CD8-positive, alpha-beta memory T cell (primary cell): ENCODE data around the gene DGKD. TPM values are rescaled to one million over a fixed set of nuclear protein-coding genes. Genes with fewer than 3 reads are reported as not detected.

Experiments used
- CTCF ChIA-PET: fragments of 350-600 bp; sonication (Branson Sonifier 250); formaldehyde crosslinking; loops from one replicate; lab custom pipeline; 2021; ENCODE audit warnings: antibody characterized with exemption; lab: Charles Lee
- POLR2A ChIA-PET: fragments of 350-600 bp; sonication (Branson Sonifier 250); formaldehyde crosslinking; loops from one replicate; lab custom pipeline; 2021; ENCODE audit warnings: antibody characterized with exemption; lab: Charles Lee
- DNase-seq, 5 donors: peaks; one replicate each; pipeline versions ENCODE4 v3.0.0 to v3.0.0-alpha.2; 2020 to 2022; ENCODE audit warnings: mixed read lengths in 1 of 5
- H3K27ac ChIP-seq: one replicate; pipeline ENCODE4 v1.7.0; 2013; ENCODE audit warnings: low read depth, mild to moderate bottlenecking, low read length, moderate library complexity
- H3K27me3 ChIP-seq: 2 replicates; pipeline ENCODE4 v1.7.0; 2013; ENCODE audit warnings: low read length, mild to moderate bottlenecking; ENCODE audit not compliant: insufficient read depth, poor library complexity, severe bottlenecking
- H3K36me3 ChIP-seq: 2 replicates; pipeline ENCODE4 v1.7.0; 2013; ENCODE audit warnings: mild to moderate bottlenecking, low read length, moderate library complexity; ENCODE audit not compliant: insufficient read depth
- H3K4me1 ChIP-seq: 2 replicates; pipeline ENCODE4 v1.7.0; 2013; ENCODE audit warnings: mild to moderate bottlenecking, low read length, moderate library complexity; ENCODE audit not compliant: insufficient read depth
- H3K4me3 ChIP-seq: 2 replicates; pipeline ENCODE4 v1.7.0; 2013; ENCODE audit warnings: mild to moderate bottlenecking, low read length
- H3K9me3 ChIP-seq: 2 replicates; pipeline ENCODE4 v1.7.0; 2013; ENCODE audit warnings: mild to moderate bottlenecking, low read length
- H3K27ac Mint-ChIP-seq, 8 donors: one replicate each; pipeline ENCODE4 v1.8.0; 2020 to 2021; ENCODE audit warnings: mixed read lengths in 8 of 8, mild to moderate bottlenecking in 6 of 8, inconsistent platforms in 3 of 8, moderate library complexity in 3 of 8
- H3K27me3 Mint-ChIP-seq, 2 donors: one replicate each; pipeline ENCODE4 v1.8.0; 2020 to 2021; ENCODE audit warnings: mixed read lengths in 2 of 2, mild to moderate bottlenecking in 1 of 2, moderate library complexity in 1 of 2
- H3K36me3 Mint-ChIP-seq, 3 donors: one replicate each; pipeline ENCODE4 v1.8.0; 2020 to 2021; ENCODE audit warnings: mixed read lengths in 3 of 3, inconsistent platforms in 1 of 3, mild to moderate bottlenecking in 1 of 3
- H3K4me1 Mint-ChIP-seq, 3 donors: one replicate each; pipeline ENCODE4 v1.8.0; 2020 to 2021; ENCODE audit warnings: mixed read lengths in 3 of 3, inconsistent platforms in 1 of 3, mild to moderate bottlenecking in 1 of 3
- H3K4me3 Mint-ChIP-seq, 7 donors: one replicate each; pipeline ENCODE4 v1.8.0; 2020 to 2021; ENCODE audit warnings: mixed read lengths in 7 of 7, mild to moderate bottlenecking in 6 of 7, moderate library complexity in 4 of 7, inconsistent platforms in 2 of 7
- H3K9me3 Mint-ChIP-seq, 5 donors: one replicate each; pipeline ENCODE4 v1.8.0; 2020 to 2022; ENCODE audit warnings: mixed read lengths in 5 of 5, mild to moderate bottlenecking in 3 of 5, moderate library complexity in 2 of 5, inconsistent platforms in 1 of 5
- polyA plus RNA-seq: library from polyadenylated mRNA; unstranded; fragments of 300-500 nt; fragmentation: Illumina TruSeq; gene quantifications from one replicate; pipeline ENCODE4 v1.2.3, GENCODE V29; 2021
- total RNA-seq, 2 experiments: library from RNA; stranded (reverse); gene quantifications; one replicate each; pipeline ENCODE4 v1.2.3, GENCODE V29; 2021

DGKD gene
- total and polyA plus RNA-seq, 3 experiments from 2014 or later, result 32.6 to 61.9 (median 54.2) TPM

DNA sequence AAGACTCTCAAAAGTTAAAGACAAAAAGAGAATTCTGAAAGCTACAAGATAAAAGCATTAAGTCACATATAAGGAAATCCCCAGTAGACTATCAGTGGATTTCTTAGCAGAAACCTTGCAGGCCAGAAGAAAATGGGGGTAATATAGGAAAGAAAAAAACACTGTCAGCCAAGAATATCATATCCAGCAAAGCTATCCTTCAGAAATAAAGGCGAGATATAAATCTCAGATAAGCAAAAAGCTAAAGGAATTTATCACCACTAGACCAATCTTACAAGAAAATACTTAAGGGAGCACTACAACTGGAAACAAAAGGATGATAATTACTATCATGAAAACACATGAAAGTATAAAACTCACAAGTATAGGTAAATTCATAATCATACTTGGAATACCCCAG is 149.2 kb downstream of the DGKD start:
- no peaks in the 10 kb centered on the region for H3K4me1 Mint-ChIP-seq
- no peak overlapping the region for H3K4me3 Mint-ChIP-seq
- H3K36me3 Mint-ChIP-seq, result peaks cover 34 to 52% (median 42%) of the 10 kb centered on the region in 3 donors
- Histone ChIP-seq H3K27ac (no peak overlapping the region), H3K4me1 (no peaks in the 10 kb centered on the region), H3K36me3 (peaks cover 4% of the 10 kb centered on the region), H3K9me3 (peaks cover 10% of the 10 kb centered on the region), H3K27me3 (no peaks in the 10 kb centered on the region), H3K4me3 (no peak overlapping the region)
- CTCF ChIA-PET, result no interaction called here
- peaks cover 19 to 29% (median 23%) of the 10 kb centered on the region in 5 donors for H3K9me3 Mint-ChIP-seq
- POLR2A ChIA-PET, result no interaction called here
- H3K27me3 Mint-ChIP-seq, result peaks cover 0 to 3% of the 10 kb centered on the region in 2 donors
- DNase-seq, result no peak
- H3K27ac Mint-ChIP-seq, result no peak overlapping the region

DNA sequence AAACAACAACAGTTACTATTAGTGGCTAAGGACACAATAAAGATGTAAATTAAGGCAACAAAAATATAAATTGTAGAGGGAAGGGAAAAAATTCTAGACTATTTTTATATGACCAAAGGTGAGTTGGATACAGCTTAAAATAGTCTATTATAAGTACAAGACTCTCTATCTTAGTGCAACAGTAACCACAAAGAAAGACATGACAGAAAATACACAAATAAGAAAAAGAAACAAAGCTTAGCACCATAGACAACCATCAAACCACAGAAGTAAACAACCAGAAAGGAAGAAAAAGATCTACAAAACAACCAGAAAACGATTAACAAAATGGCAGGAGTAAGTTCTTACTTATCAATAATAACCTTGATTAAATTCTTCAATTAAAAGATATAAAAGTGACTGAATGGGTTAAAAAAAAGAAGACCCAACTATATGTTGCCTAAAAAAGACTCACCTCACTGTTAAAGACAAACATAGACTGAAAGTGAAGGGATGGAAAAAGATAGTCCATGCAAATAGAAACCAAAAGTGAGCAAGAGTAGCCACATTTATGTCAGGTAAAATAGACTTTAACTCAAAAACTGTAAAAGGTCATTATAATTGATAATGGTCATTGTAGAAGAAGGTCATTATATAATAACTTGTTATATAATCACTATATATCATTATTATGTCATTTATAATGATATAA is 149.8 kb downstream of the DGKD start:
- DNase-seq, result no peak
- peaks cover 19 to 29% (median 23%) of the 10 kb centered on the region in 5 donors for H3K9me3 Mint-ChIP-seq
- no peak overlapping the region for H3K4me3 Mint-ChIP-seq
- peaks cover 10% of the 10 kb centered on the region for H3K9me3 ChIP-seq
- no peaks in the 10 kb centered on the region for H3K4me1 Mint-ChIP-seq
- H3K36me3 ChIP-seq, result peaks cover 4% of the 10 kb centered on the region
- no peak overlapping the region for H3K27ac Mint-ChIP-seq
- POLR2A ChIA-PET, result no interaction called here
- peaks cover 0 to 3% of the 10 kb centered on the region in 2 donors for H3K27me3 Mint-ChIP-seq
- H3K4me1 ChIP-seq, result no peaks in the 10 kb centered on the region
- H3K4me3 ChIP-seq, result no peak overlapping the region
- H3K27ac ChIP-seq, result no peak overlapping the region
- peaks cover 34 to 52% (median 41%) of the 10 kb centered on the region in 3 donors for H3K36me3 Mint-ChIP-seq
- CTCF ChIA-PET, result no interaction called here
- H3K27me3 ChIP-seq, result no peaks in the 10 kb centered on the region

DNA sequence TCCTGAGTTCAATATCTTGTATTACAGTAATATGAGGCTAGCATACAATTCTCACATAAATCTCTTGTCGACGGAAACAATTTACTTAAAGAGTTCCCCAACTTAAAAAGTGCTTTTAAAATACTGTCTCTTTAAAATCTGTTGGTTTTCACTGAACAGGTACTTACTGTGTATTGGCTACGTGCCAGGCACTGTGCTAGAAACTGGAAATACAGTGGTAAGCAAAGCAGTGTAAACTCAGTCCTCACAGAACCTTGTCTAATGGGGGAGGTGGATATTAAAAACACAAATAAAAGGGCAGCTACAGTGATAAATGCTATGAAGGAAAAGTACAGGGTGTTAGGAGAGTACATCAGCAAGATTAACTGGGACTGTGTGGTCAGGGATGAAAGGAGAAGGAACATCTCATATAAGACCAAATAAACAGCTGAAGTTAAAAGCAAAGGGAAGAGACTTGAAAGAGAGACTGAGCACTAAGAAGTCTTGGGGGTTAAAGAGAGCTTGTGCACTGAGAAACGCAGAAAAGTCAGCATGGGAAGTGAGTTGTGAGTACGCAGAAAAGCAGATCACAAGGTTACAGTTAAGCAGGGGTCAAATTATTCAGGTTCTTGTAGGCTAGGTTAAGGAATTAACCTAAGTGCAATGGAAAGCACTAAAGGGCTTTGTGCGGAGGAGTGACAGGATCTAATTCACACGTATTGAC is 159.8 kb downstream of the DGKD start:
- ChIA-PET CTCF (no interaction called here), POLR2A (no interaction called here)
- Histone ChIP-seq H3K36me3 (no peaks in the 10 kb centered on the region), H3K4me1 (no peaks in the 10 kb centered on the region), H3K27me3 (no peaks in the 10 kb centered on the region), H3K9me3 (no peaks in the 10 kb centered on the region), H3K27ac (no peak overlapping the region), H3K4me3 (no peak overlapping the region)
- H3K9me3 Mint-ChIP-seq, result no peaks in the 10 kb centered on the region
- H3K4me1 Mint-ChIP-seq, result no peaks in the 10 kb centered on the region
- no peak overlapping the region for H3K4me3 Mint-ChIP-seq
- peaks cover 0 to 3% of the 10 kb centered on the region in 2 donors for H3K27me3 Mint-ChIP-seq
- peaks cover 3 to 8% (median 7%) of the 10 kb centered on the region in 3 donors for H3K36me3 Mint-ChIP-seq
- H3K27ac Mint-ChIP-seq, result no peak overlapping the region
- DNase-seq, result no peak

DNA sequence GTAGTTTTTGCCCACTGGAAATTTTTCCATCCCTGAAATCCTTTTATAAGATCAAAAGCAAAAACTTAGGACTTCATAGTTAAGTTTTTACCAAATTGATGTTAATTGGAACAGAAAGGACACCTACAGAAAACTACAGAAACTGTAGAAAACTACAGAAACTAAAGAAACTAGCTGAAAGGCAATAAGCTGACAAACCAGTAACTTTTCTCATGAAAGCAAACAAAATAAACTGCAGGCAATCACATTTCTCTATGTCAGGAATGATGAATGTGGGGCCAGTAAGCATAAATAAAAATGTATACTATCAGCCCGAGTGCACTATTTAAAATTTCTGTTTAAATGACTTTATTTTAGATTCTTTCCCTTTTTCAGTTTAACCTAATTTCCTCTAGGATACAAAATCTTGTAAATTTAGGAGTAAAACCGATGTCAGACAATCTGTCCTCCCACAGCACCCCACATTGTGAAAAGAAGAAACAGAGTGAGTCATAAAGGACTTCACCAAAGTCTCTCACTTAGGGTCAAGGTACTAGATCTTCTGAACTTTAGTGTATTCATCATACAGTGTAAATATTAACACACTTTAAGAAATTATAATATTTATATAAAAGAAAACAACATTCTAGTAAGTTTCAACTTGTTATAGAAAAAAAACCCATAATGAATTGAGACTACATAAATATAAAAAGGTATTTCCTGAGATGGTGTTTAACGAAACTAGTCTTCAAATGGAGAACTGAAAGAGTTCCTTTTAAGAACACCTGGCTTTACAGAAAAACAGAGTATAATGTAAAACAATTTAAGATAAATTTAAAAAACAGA is 165.7 kb downstream of the DGKD start:
- no peak overlapping the region for H3K27ac ChIP-seq
- H3K36me3 ChIP-seq, result no peaks in the 10 kb centered on the region
- no peaks in the 10 kb centered on the region for H3K4me1 ChIP-seq
- H3K36me3 Mint-ChIP-seq, result peaks cover 3 to 34% (median 24%) of the 10 kb centered on the region in 3 donors
- CTCF ChIA-PET, result no interaction called here
- no peak overlapping the region for H3K27ac Mint-ChIP-seq
- no peaks in the 10 kb centered on the region for H3K9me3 Mint-ChIP-seq
- no peaks in the 10 kb centered on the region for H3K9me3 ChIP-seq
- H3K27me3 ChIP-seq, result no peaks in the 10 kb centered on the region
- DNase-seq, result no peak
- H3K27me3 Mint-ChIP-seq, result no peaks in the 10 kb centered on the region
- no peaks in the 10 kb centered on the region for H3K4me1 Mint-ChIP-seq
- H3K4me3 ChIP-seq, result no peak overlapping the region
- no peak overlapping the region for H3K4me3 Mint-ChIP-seq
- POLR2A ChIA-PET, result no interaction called here

Other genes starting within 250 kb of the DGKD start
- gene ATG16L1, start 102.8 kb upstream of the DGKD start, total RNA-seq, result 10 to 100 TPM; 32.0 to 34.2 TPM
- 19.5 TPM for gene ATG16L1, start 102.8 kb upstream of the DGKD start, polyA plus RNA-seq
- gene SAG, start 46.7 kb upstream of the DGKD start, total RNA-seq, result not detected
- gene SAG, start 46.7 kb upstream of the DGKD start, polyA plus RNA-seq, result not detected
- 10 to 100 TPM; 13.3 to 14.8 TPM for gene USP40, start 212.3 kb downstream of the DGKD start, total RNA-seq
- 5.4 TPM for gene USP40, start 212.3 kb downstream of the DGKD start, polyA plus RNA-seq